HEK293 (cell line): ENCODE data around the gene DUSP6.

ENCODE experiments used
- CTCF ChIA-PET: fragments of 350-600 bp; formaldehyde crosslinking; extraction: SDS; loops from one replicate; lab custom pipeline; 2021; ENCODE audit warnings: antibody characterized with exemption; lab: Yijun Ruan, JAX
- POLR2A ChIA-PET: fragments of 300-600 bp; formaldehyde crosslinking; extraction: SDS; loops from one replicate; lab custom pipeline; 2020; ENCODE audit warnings: antibody characterized with exemption, inconsistent platforms; lab: Yijun Ruan, JAX
- H3K27ac ChIP-seq: fragments of 200-500 bp; sonication (Bioruptor generic); 2 replicates; pipeline ENCODE4 v1.5.1; 2014; ENCODE audit warnings: low read depth, low read length, control low read depth, inconsistent platforms; ENCODE audit errors: extremely low read depth
- H3K36me3 ChIP-seq, 2 experiments: fragments of 200-500 bp in 1 of 2; sonication (Bioruptor generic) in 1 of 2; 1 replicate in 1 of 2; 2 replicates in 1 of 2; pipeline ENCODE4 v1.5.1; 2014 to 2017; ENCODE audit warnings: inconsistent platforms in 2 of 2, low read length in 2 of 2; ENCODE audit not compliant: control insufficient read depth in 2 of 2, insufficient read depth in 1 of 2
- H3K4me1 ChIP-seq: fragments of 200-500 bp; sonication (Bioruptor generic); 2 replicates; pipeline ENCODE4 v1.5.1; 2014; ENCODE audit warnings: mild to moderate bottlenecking, low read length, inconsistent platforms; ENCODE audit not compliant: control insufficient read depth, insufficient read depth
- H3K4me3 ChIP-seq: 2 replicates; pipeline ENCODE4 v1.5.1; 2011; ENCODE audit warnings: low read depth, mild to moderate bottlenecking, control low read depth, low read length, moderate library complexity
- H3K9me3 ChIP-seq: fragments of 200-500 bp; sonication (Bioruptor generic); 2 replicates; pipeline ENCODE4 v1.5.1; 2014; ENCODE audit warnings: low read depth, low read length, inconsistent platforms; ENCODE audit not compliant: control insufficient read depth, insufficient read depth
- PRDM1 ChIP-seq: fragments of 450-650 bp; formaldehyde crosslinking; IDR thresholded peaks from 2 replicates; pipeline ENCODE4; 2016; ENCODE audit warnings: missing biosample characterization, missing genetic modification characterization
- REPIN1 ChIP-seq: fragments of 450-650 bp; formaldehyde crosslinking; IDR thresholded peaks from 2 replicates; pipeline ENCODE4 v1.5.1; 2017; ENCODE audit warnings: missing biosample characterization, missing genetic modification characterization, low read depth
- ZFP69B ChIP-seq: fragments of 450-650 bp; formaldehyde crosslinking; IDR thresholded peaks from 2 replicates; pipeline ENCODE4 v1.5.1; 2016; ENCODE audit warnings: missing biosample characterization, missing genetic modification characterization
- ZIC2 ChIP-seq: fragments of 450-650 bp; formaldehyde crosslinking; IDR thresholded peaks from 2 replicates; pipeline ENCODE4 v1.5.1; 2016; ENCODE audit warnings: missing biosample characterization, missing genetic modification characterization
- ZNF2 ChIP-seq: fragments of 450-650 bp; formaldehyde crosslinking; IDR thresholded peaks from 2 replicates; pipeline ENCODE4 v1.5.1; 2016; ENCODE audit warnings: missing biosample characterization, missing genetic modification characterization
- ZNF341 ChIP-seq: fragments of 450-650 bp; formaldehyde crosslinking; IDR thresholded peaks from 2 replicates; pipeline ENCODE4; 2016; ENCODE audit warnings: low read depth, missing biosample characterization, missing genetic modification characterization
- ZNF501 ChIP-seq: fragments of 450-650 bp; formaldehyde crosslinking; IDR thresholded peaks from 2 replicates; pipeline ENCODE4 v1.5.1; 2016; ENCODE audit warnings: missing biosample characterization, missing genetic modification characterization
- ZNF701 ChIP-seq: fragments of 450-650 bp; formaldehyde crosslinking; IDR thresholded peaks from 2 replicates; pipeline ENCODE4 v1.5.1; 2016; ENCODE audit warnings: missing biosample characterization, missing genetic modification characterization
- TF ChIP-seq, protein P1 (sequence below): fragments of 450-650 bp; formaldehyde crosslinking; IDR thresholded peaks from 2 replicates; pipeline ENCODE4 v1.5.1; 2016; ENCODE audit warnings: missing biosample characterization, missing genetic modification characterization, borderline replicate concordance
- TF ChIP-seq, protein P2 (sequence below): fragments of 450-650 bp; formaldehyde crosslinking; conservative IDR thresholded peaks from 2 replicates; pipeline ENCODE4 v1.5.1; 2016; ENCODE audit warnings: low read depth, missing biosample characterization, missing genetic modification characterization
- TF ChIP-seq, protein P3 (sequence below): IDR thresholded peaks from 2 replicates; pipeline ENCODE4 v1.6.1; 2011; ENCODE audit warnings: mild to moderate bottlenecking, low read depth, low read length, borderline replicate concordance
- TF ChIP-seq, protein P4 (sequence below): fragments of 450-650 bp; formaldehyde crosslinking; IDR thresholded peaks from 2 replicates; pipeline ENCODE4 v1.5.1; 2016; ENCODE audit warnings: missing biosample characterization, missing genetic modification characterization
- TF ChIP-seq, protein P5 (sequence below): fragments of 450-650 bp; formaldehyde crosslinking; IDR thresholded peaks from 2 replicates; pipeline ENCODE4 v1.5.1; 2016; ENCODE audit warnings: missing biosample characterization, missing genetic modification characterization
- TF ChIP-seq, protein P6 (sequence below): fragments of 450-650 bp; formaldehyde crosslinking; IDR thresholded peaks from 2 replicates; pipeline ENCODE4 v1.5.1; 2017; ENCODE audit warnings: missing biosample characterization, missing genetic modification characterization
- TF ChIP-seq, protein P7 (sequence below): sonication (generic); formaldehyde crosslinking; IDR thresholded peaks from 2 replicates; pipeline ENCODE4 v1.8.1; 2022; ENCODE audit warnings: mild to moderate bottlenecking, moderate library complexity, missing genetic modification reagents
- TF ChIP-seq, protein P8 (sequence below): fragments of 450-650 bp; formaldehyde crosslinking; IDR thresholded peaks from 2 replicates; pipeline ENCODE4 v1.5.1; 2016; ENCODE audit warnings: missing biosample characterization, missing genetic modification characterization

The DUSP6 gene

DNA sequence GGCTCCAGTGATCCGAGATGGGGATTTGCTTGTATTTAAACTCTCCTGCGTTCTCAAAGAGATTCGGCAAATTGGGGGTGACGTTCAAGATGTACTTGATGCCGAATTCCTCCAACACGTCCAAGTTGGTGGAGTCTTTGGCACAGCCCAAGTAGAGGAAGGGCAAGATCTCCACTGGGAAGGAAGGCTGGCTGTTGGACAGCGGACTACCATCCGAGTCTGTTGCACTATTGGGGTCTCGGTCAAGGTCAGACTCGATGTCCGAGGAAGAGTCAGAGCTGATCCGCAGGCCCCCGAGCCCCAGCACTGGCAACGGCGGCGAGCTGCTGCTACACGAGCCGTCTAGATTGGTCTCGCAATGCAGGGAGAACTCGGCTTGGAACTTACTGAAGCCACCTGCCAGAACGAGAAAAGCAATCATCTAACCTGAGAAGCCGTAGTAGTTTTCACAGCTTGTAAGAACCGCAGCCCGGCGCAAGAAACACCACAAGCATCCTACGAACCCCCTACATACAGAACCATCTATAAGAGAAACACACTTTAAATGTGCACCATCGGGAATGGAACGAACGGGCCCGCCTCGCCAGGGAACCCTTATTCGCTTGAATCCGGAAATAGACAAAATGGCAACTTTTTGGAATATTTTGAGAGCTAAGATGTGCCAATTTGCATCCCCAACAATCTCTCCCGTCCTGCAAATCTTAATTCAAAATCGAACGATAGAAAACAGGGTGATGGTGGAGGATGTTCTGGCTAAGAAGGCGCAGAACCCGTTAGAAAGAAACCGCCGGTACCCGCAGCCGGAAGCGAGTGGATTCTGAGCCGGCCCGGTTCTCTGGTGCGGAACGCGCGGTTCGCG lies 1.4 kb downstream of the DUSP6 start:
- Histone ChIP-seq H3K4me3 (peak overlapping the region; percentile 67), H3K27ac (peak overlapping the region; percentile 95; the same call in 1 of the 2 replicates), H3K4me1 (peaks cover 31% of the 10 kb centered on the region), H3K36me3 (peaks cover 0 to 20% of the 10 kb centered on the region in 2 experiments; a peak in 2 of 3 replicates), H3K9me3 (no peaks in the 10 kb centered on the region)
- ChIA-PET POLR2A (interaction anchor here (0.8 to 2.6 kb wide), 4 partner anchors 23 to 174 kb away, joined by 3 to 16 read pairs (median 4); partner anchors contain the start of gene GALNT4), CTCF (interaction anchor here (0.7 to 3.3 kb wide), 5 partner anchors 25 to 178 kb away, joined by 3 to 15 read pairs (median 3); no protein-coding TSS in a partner anchor)
- TF ChIP-seq ZNF2, result no peak
- no peak for TF ChIP-seq ZIC2
- TF ChIP-seq, protein P1, sequence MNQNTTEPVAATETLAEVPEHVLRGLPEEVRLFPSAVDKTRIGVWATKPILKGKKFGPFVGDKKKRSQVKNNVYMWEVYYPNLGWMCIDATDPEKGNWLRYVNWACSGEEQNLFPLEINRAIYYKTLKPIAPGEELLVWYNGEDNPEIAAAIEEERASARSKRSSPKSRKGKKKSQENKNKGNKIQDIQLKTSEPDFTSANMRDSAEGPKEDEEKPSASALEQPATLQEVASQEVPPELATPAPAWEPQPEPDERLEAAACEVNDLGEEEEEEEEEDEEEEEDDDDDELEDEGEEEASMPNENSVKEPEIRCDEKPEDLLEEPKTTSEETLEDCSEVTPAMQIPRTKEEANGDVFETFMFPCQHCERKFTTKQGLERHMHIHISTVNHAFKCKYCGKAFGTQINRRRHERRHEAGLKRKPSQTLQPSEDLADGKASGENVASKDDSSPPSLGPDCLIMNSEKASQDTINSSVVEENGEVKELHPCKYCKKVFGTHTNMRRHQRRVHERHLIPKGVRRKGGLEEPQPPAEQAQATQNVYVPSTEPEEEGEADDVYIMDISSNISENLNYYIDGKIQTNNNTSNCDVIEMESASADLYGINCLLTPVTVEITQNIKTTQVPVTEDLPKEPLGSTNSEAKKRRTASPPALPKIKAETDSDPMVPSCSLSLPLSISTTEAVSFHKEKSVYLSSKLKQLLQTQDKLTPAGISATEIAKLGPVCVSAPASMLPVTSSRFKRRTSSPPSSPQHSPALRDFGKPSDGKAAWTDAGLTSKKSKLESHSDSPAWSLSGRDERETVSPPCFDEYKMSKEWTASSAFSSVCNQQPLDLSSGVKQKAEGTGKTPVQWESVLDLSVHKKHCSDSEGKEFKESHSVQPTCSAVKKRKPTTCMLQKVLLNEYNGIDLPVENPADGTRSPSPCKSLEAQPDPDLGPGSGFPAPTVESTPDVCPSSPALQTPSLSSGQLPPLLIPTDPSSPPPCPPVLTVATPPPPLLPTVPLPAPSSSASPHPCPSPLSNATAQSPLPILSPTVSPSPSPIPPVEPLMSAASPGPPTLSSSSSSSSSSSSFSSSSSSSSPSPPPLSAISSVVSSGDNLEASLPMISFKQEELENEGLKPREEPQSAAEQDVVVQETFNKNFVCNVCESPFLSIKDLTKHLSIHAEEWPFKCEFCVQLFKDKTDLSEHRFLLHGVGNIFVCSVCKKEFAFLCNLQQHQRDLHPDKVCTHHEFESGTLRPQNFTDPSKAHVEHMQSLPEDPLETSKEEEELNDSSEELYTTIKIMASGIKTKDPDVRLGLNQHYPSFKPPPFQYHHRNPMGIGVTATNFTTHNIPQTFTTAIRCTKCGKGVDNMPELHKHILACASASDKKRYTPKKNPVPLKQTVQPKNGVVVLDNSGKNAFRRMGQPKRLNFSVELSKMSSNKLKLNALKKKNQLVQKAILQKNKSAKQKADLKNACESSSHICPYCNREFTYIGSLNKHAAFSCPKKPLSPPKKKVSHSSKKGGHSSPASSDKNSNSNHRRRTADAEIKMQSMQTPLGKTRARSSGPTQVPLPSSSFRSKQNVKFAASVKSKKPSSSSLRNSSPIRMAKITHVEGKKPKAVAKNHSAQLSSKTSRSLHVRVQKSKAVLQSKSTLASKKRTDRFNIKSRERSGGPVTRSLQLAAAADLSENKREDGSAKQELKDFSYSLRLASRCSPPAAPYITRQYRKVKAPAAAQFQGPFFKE (tag by site-specific recombination), result no peak
- no peak for TF ChIP-seq ZNF701 (tag by site-specific recombination)
- TF ChIP-seq, protein P2, sequence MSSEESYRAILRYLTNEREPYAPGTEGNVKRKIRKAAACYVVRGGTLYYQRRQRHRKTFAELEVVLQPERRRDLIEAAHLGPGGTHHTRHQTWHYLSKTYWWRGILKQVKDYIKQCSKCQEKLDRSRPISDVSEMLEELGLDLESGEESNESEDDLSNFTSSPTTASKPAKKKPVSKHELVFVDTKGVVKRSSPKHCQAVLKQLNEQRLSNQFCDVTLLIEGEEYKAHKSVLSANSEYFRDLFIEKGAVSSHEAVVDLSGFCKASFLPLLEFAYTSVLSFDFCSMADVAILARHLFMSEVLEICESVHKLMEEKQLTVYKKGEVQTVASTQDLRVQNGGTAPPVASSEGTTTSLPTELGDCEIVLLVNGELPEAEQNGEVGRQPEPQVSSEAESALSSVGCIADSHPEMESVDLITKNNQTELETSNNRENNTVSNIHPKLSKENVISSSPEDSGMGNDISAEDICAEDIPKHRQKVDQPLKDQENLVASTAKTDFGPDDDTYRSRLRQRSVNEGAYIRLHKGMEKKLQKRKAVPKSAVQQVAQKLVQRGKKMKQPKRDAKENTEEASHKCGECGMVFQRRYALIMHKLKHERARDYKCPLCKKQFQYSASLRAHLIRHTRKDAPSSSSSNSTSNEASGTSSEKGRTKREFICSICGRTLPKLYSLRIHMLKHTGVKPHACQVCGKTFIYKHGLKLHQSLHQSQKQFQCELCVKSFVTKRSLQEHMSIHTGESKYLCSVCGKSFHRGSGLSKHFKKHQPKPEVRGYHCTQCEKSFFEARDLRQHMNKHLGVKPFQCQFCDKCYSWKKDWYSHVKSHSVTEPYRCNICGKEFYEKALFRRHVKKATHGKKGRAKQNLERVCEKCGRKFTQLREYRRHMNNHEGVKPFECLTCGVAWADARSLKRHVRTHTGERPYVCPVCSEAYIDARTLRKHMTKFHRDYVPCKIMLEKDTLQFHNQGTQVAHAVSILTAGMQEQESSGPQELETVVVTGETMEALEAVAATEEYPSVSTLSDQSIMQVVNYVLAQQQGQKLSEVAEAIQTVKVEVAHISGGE, result peak; percentile 36; the same call in 1 of the 2 replicates
- TF ChIP-seq ZNF341 (tag by site-specific recombination), result peak; percentile 77
- TF ChIP-seq PRDM1 (tag by site-specific recombination), result no peak
- TF ChIP-seq, protein P3, sequence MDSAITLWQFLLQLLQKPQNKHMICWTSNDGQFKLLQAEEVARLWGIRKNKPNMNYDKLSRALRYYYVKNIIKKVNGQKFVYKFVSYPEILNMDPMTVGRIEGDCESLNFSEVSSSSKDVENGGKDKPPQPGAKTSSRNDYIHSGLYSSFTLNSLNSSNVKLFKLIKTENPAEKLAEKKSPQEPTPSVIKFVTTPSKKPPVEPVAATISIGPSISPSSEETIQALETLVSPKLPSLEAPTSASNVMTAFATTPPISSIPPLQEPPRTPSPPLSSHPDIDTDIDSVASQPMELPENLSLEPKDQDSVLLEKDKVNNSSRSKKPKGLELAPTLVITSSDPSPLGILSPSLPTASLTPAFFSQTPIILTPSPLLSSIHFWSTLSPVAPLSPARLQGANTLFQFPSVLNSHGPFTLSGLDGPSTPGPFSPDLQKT, result no peak
- TF ChIP-seq, protein P4, sequence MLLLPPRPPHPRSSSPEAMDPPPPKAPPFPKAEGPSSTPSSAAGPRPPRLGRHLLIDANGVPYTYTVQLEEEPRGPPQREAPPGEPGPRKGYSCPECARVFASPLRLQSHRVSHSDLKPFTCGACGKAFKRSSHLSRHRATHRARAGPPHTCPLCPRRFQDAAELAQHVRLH, result no peak
- TF ChIP-seq REPIN1 (tag by site-specific recombination), result no peak
- TF ChIP-seq, protein P5, sequence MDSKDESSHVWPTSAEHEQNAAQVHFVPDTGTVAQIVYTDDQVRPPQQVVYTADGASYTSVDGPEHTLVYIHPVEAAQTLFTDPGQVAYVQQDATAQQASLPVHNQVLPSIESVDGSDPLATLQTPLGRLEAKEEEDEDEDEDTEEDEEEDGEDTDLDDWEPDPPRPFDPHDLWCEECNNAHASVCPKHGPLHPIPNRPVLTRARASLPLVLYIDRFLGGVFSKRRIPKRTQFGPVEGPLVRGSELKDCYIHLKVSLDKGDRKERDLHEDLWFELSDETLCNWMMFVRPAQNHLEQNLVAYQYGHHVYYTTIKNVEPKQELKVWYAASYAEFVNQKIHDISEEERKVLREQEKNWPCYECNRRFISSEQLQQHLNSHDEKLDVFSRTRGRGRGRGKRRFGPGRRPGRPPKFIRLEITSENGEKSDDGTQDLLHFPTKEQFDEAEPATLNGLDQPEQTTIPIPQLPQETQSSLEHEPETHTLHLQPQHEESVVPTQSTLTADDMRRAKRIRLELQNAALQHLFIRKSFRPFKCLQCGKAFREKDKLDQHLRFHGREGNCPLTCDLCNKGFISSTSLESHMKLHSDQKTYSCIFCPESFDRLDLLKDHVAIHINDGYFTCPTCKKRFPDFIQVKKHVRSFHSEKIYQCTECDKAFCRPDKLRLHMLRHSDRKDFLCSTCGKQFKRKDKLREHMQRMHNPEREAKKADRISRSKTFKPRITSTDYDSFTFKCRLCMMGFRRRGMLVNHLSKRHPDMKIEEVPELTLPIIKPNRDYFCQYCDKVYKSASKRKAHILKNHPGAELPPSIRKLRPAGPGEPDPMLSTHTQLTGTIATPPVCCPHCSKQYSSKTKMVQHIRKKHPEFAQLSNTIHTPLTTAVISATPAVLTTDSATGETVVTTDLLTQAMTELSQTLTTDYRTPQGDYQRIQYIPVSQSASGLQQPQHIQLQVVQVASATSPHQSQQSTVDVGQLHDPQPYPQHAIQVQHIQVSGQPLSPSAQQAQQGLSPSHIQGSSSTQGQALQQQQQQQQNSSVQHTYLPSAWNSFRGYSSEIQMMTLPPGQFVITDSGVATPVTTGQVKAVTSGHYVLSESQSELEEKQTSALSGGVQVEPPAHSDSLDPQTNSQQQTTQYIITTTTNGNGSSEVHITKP (tag by site-specific recombination), result peak; percentile 71
- TF ChIP-seq, protein P6, sequence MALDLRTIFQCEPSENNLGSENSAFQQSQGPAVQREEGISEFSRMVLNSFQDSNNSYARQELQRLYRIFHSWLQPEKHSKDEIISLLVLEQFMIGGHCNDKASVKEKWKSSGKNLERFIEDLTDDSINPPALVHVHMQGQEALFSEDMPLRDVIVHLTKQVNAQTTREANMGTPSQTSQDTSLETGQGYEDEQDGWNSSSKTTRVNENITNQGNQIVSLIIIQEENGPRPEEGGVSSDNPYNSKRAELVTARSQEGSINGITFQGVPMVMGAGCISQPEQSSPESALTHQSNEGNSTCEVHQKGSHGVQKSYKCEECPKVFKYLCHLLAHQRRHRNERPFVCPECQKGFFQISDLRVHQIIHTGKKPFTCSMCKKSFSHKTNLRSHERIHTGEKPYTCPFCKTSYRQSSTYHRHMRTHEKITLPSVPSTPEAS (tag by site-specific recombination), result no peak
- 0 out of 2 replicates have a peak, but pooled peaks have one; percentile 7 for TF ChIP-seq ZNF501
- no peak for TF ChIP-seq ZFP69B (tag by site-specific recombination)
- TF ChIP-seq, protein P7, sequence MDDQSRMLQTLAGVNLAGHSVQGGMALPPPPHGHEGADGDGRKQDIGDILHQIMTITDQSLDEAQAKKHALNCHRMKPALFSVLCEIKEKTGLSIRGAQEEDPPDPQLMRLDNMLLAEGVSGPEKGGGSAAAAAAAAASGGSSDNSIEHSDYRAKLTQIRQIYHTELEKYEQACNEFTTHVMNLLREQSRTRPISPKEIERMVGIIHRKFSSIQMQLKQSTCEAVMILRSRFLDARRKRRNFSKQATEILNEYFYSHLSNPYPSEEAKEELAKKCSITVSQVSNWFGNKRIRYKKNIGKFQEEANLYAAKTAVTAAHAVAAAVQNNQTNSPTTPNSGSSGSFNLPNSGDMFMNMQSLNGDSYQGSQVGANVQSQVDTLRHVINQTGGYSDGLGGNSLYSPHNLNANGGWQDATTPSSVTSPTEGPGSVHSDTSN, result no peak
- TF ChIP-seq, protein P8, sequence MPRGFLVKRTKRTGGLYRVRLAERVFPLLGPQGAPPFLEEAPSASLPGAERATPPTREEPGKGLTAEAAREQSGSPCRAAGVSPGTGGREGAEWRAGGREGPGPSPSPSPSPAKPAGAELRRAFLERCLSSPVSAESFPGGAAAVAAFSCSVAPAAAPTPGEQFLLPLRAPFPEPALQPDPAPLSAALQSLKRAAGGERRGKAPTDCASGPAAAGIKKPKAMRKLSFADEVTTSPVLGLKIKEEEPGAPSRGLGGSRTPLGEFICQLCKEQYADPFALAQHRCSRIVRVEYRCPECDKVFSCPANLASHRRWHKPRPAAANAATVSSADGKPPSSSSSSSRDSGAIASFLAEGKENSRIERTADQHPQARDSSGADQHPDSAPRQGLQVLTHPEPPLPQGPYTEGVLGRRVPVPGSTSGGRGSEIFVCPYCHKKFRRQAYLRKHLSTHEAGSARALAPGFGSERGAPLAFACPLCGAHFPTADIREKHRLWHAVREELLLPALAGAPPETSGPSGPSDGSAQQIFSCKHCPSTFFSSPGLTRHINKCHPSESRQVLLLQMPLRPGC (tag by site-specific recombination), result 0 out of 2 replicates have a peak, but pooled peaks have one; percentile 11
